Muscle layer of colon (tissue), 2 donors: Measurements from ENCODE around the gene HOXA7.
A peak's percentile ranks its signal among the peaks of the same experiment; 100 is the strongest.

ENCODE experiments used
- H3K27ac ChIP-seq: one replicate; pipeline ENCODE4 v1.7.0; 2013; ENCODE audit warnings: low read depth, mild to moderate bottlenecking, low read length, moderate library complexity
- H3K27me3 ChIP-seq, 2 donors: one replicate each; pipeline ENCODE4 v1.7.0; 2013; ENCODE audit warnings: low read length in 2 of 2, mild to moderate bottlenecking in 2 of 2; ENCODE audit not compliant: insufficient read depth in 2 of 2, control insufficient read depth in 1 of 2
- H3K36me3 ChIP-seq: one replicate; pipeline ENCODE4 v1.7.0; 2013; ENCODE audit warnings: mild to moderate bottlenecking, low read length; ENCODE audit not compliant: insufficient read depth
- H3K4me1 ChIP-seq: one replicate; pipeline ENCODE4 v1.7.0; 2013; ENCODE audit warnings: mild to moderate bottlenecking, low read length; ENCODE audit not compliant: insufficient read depth
- H3K4me3 ChIP-seq, 2 donors: one replicate each; pipeline ENCODE4 v1.7.0; 2013; ENCODE audit warnings: low read length in 2 of 2, low read depth in 1 of 2, mild to moderate bottlenecking in 1 of 2, moderate library complexity in 1 of 2
- H3K9ac ChIP-seq: one replicate; pipeline ENCODE4 v1.7.0; 2013; ENCODE audit warnings: low read length
- H3K9me3 ChIP-seq: one replicate; pipeline ENCODE4 v1.7.0; 2013; ENCODE audit warnings: mild to moderate bottlenecking, low read length
- donor health status: abdominal sarcoma.
- donor health status: Adenocarcinoma of cecum.

The HOXA7 gene

GRCh38 chr7:27178366-27178765, 21.9 kb upstream of the HOXA7 start:
- Histone ChIP-seq H3K36me3 (peaks cover 8% of the 10 kb centered on the region), H3K9me3 (no peaks in the 10 kb centered on the region), H3K4me1 (peaks cover 41% of the 10 kb centered on the region), H3K27ac (peak overlapping the region; percentile 93), H3K27me3 (peaks cover 0 to 5% of the 10 kb centered on the region in 2 donors), H3K4me3 (peak overlapping the region; percentile 48 to 74), H3K9ac (peak overlapping the region; percentile 59)

DNA sequence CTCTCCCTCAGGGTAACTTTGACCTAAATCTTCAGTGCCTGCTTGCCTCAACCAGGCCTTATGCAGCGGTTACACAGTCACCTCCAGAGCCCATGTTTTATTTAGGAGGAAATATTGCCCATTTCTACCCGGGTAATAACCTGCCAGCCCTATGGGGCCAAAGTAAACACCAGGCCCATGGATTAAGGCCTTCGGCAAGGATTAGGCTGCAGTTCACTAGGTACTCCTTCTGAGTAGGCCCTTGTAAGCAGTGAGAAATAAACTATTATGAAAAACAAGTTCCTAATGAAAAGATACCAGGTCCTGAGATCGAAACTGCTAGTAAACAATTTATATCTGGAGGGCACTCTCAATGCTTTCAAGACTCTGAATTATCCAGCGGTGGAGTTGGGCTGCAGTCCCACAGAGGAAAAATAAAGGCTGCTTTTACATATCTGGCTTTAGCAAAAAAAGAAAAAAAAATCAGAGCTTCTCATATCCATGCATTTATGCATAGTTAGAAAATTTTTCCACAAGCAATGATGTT, 21.4 kb upstream of the HOXA7 start:
- Histone ChIP-seq H3K4me1 (peaks cover 38% of the 10 kb centered on the region), H3K27ac (peak overlapping the region; percentile 93), H3K27me3 (peaks cover 0 to 5% of the 10 kb centered on the region in 2 donors), H3K36me3 (peaks cover 8% of the 10 kb centered on the region), H3K9me3 (no peaks in the 10 kb centered on the region), H3K4me3 (peak overlapping the region; percentile 48 to 74), H3K9ac (peak overlapping the region; percentile 59)

DNA sequence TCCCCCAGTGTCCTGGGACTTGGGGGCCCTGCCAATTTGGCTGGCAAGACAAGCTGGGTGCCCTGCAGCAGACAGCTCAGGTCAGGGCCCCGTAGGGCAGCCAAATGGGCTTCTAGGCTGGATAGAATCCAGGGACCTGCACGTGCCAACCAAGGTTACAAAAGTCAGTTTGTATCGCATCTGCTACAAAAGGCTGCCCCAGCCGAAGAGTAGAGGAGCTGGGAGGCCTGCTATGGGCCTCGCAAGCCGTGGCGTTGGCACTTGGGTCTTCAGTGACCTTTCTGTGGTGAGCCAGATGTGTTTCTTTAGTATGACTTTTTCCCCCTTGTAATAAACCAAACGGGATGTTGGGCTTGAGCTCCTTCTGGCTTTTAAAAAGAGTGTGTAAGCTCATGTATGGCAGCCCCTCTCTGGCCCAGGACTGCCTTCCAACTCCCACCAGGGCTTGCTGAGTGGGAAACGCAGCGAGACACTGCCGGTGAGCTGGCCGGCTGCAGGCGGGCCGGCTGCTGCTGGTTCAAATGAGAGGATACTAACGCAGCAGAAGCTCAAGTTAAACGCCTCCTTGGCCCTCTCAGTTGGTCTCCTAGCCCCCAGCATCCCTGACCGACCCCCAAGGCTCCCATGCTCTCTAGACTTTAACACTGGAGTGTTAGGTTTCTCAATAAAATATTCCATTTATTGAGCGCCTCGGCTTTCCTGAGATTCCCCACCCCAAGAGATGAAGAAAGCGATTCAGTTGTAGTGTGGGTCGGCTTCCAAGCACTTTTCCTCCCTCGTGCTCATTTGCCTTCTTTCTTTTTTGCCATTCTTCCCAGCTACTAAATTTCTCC, 20.7 kb upstream of the HOXA7 start:
- H3K4me3 ChIP-seq = peak overlapping the region; percentile 48 to 74
- H3K4me1 ChIP-seq = peaks cover 31% of the 10 kb centered on the region
- H3K9me3 ChIP-seq = no peaks in the 10 kb centered on the region
- peaks cover 0 to 5% of the 10 kb centered on the region in 2 donors for H3K27me3 ChIP-seq
- peak overlapping the region; percentile 59 for H3K9ac ChIP-seq
- peak overlapping the region; percentile 93 for H3K27ac ChIP-seq
- peaks cover 5% of the 10 kb centered on the region for H3K36me3 ChIP-seq

DNA sequence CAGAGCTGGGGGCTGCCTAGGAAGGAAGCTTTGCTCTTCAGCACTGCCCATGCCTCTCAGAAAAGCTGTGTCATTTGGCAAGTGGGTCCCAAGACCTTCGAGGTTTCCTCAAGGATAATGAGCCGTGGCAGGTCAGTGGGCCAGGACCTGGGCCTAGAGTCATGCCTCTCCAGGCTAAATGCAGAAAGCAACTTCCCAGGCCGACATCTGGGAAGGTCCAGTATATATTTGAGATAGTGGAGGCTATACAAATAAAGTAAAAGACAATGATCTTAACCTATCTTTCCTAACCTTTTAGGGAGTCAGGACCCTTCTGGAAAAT, 20.0 kb upstream of the HOXA7 start:
- Histone ChIP-seq H3K9me3 (no peaks in the 10 kb centered on the region), H3K9ac (peak overlapping the region; percentile 59), H3K4me1 (peaks cover 26% of the 10 kb centered on the region), H3K27me3 (peaks cover 0 to 5% of the 10 kb centered on the region in 2 donors), H3K36me3 (peaks cover 4% of the 10 kb centered on the region), H3K4me3 (peak overlapping the region; percentile 67 to 74), H3K27ac (peak overlapping the region; percentile 93)

DNA sequence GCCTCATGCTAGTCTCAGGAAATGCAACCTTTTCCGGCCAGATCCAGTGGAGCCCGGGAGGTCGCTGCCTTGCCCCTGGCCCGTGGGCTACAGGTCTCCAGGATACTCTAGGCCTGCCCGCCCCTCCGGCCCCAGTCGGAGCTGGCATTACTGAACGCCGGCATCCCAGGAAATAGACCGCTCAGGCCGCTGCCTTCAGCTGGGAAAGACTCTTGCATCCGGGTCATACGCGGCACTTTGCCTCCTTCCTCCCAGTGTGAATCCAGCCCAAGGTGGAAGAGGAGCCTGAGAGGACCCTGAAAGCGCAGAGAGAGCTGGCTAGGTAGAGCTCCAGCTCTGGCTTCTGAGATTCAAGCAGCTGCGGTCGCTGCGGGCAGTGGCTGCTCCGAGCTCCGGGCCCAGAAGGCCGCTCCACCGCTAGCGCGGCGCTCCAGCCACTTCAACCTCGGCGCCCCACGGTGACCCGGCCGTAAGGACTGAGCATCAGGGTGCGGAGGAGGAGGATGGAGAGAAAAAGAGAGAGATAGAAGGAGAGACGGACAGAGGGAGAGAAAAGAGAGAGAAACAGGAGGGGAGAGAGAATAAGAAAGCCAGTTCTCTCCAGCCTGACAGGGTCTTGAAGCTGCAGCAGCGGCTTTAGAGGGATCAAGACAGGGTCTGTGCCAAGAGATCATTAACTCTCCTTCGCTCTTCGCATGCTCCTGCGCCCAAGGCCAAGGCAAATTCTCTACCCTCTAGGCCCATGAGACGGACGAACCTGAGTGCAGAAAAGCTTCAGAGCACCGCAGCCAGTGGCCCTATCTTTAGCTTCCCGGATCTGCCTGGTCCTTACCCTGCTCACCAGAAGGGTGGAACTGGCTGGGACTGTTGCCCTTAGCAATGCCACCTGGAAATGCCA, 19.4 kb upstream of the HOXA7 start:
- Histone ChIP-seq H3K4me1 (peaks cover 21% of the 10 kb centered on the region), H3K4me3 (peak overlapping the region; percentile 67 to 74), H3K9me3 (no peaks in the 10 kb centered on the region), H3K27me3 (peaks cover 0 to 5% of the 10 kb centered on the region in 2 donors), H3K36me3 (peaks cover 7% of the 10 kb centered on the region), H3K9ac (peak overlapping the region; percentile 59), H3K27ac (peak overlapping the region; percentile 93)

DNA sequence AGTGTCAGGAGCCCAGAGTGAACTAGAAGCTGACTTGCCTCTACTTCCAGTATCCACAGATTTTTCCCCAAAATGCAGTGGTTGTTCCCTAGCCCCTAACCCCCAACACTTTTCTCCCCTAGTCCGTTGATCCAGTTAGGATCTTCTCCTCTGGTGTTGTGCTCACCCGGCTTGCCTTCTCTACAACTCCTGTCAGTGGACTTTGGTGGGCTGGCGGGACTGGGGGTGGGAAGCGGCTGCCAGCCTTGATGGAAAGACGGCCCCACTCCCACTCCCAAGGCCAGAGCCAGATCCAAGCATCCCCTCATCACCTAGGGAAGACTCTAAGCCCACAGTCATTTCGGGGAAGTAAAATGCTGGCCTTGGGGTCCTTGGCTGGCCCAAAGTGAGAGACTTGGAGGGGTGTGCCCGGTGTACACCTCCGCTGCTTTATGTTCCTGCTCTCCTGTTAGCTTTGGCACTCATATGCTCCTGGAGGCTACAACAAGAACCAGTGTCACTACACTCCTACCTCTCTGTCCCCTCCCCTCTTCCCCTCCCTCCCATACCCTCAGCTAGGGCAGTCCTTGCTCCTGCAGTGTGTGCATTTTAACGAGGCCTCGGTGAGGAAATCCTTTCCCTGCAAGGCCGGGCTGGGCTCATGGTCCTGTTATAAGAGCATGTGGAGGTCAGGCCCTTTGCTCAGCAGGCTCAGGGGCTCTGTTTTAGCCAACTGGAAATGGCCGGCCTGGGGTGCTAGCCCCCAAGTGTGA, 18.6 kb upstream of the HOXA7 start:
- Histone ChIP-seq H3K9ac (peak overlapping the region; percentile 59), H3K9me3 (no peaks in the 10 kb centered on the region), H3K27me3 (peaks cover 0 to 5% of the 10 kb centered on the region in 2 donors), H3K36me3 (peaks cover 7% of the 10 kb centered on the region), H3K4me1 (peaks cover 13% of the 10 kb centered on the region), H3K27ac (peak overlapping the region; percentile 93), H3K4me3 (peak overlapping the region; percentile 67 to 74)

GRCh38 chr7:27173956-27174873, 17.7 kb upstream of the HOXA7 start, which contains the start of gene HOXA10:
Gene HOXA10 (minus strand): TSS chr7:27174320. CDS start chr7:27174306, 14 bp downstream.
- Histone ChIP-seq H3K36me3 (peaks cover 7% of the 10 kb centered on the region), H3K27me3 (peaks cover 0 to 5% of the 10 kb centered on the region in 2 donors), H3K9me3 (no peaks in the 10 kb centered on the region), H3K4me1 (peaks cover 12% of the 10 kb centered on the region), H3K9ac (peak within 1 kb of the TSS; percentile 89), H3K4me3 (peak within 1 kb of the TSS; percentile 67 to 74), H3K27ac (peak within 1 kb of the TSS; percentile 93)

- peaks cover 7% of the 10 kb centered on the region for H3K36me3 ChIP-seq
- peaks cover 12% of the 10 kb centered on the region for H3K4me1 ChIP-seq
- peaks cover 0 to 5% of the 10 kb centered on the region in 2 donors for H3K27me3 ChIP-seq
- peak overlapping the region; percentile 89 for H3K9ac ChIP-seq
- H3K27ac ChIP-seq = peak overlapping the region; percentile 93
- peak overlapping the region; percentile 67 to 74 for H3K4me3 ChIP-seq
- no peaks in the 10 kb centered on the region for H3K9me3 ChIP-seq
Observed at GRCh38 chr7:27173511-27173955, 17.1 kb upstream of the HOXA7 start.

- Histone ChIP-seq H3K27me3 (peaks cover 0 to 5% of the 10 kb centered on the region in 2 donors), H3K36me3 (peaks cover 7% of the 10 kb centered on the region), H3K27ac (peak overlapping the region; percentile 93), H3K9ac (peak overlapping the region; percentile 89), H3K9me3 (no peaks in the 10 kb centered on the region), H3K4me3 (peak overlapping the region; percentile 67 to 74), H3K4me1 (peaks cover 12% of the 10 kb centered on the region)
Observed at GRCh38 chr7:27172823-27173510, 16.5 kb upstream of the HOXA7 start.
